HEK293 (cell line): ENCODE data around the gene OXNAD1.

Experiments used
- CTCF ChIP-seq: fragments of 450-650 bp; formaldehyde crosslinking; IDR thresholded peaks from 2 replicates; pipeline ENCODE4 v1.5.1; 2016; ENCODE audit warnings: missing biosample characterization, missing genetic modification characterization
- GLIS1 ChIP-seq: fragments of 450-650 bp; formaldehyde crosslinking; IDR thresholded peaks from 2 replicates; pipeline ENCODE4 v1.5.1; 2016; ENCODE audit warnings: missing biosample characterization, missing genetic modification characterization
- MZF1 ChIP-seq: fragments of 450-650 bp; formaldehyde crosslinking; IDR thresholded peaks from 2 replicates; pipeline ENCODE4 v1.5.1; 2017; ENCODE audit warnings: missing biosample characterization, missing genetic modification characterization, borderline replicate concordance
- TCF7L2 ChIP-seq: IDR thresholded peaks from 2 replicates; pipeline ENCODE4 v1.6.1; 2011; ENCODE audit warnings: low read depth, mild to moderate bottlenecking, inconsistent platforms, low read length, moderate library complexity, borderline replicate concordance
- YY1 ChIP-seq: fragments of 450-650 bp; formaldehyde crosslinking; IDR thresholded peaks from 2 replicates; pipeline ENCODE4 v1.5.1; 2018; ENCODE audit warnings: missing biosample characterization, missing genetic modification characterization
- ZNF248 ChIP-seq: fragments of 450-650 bp; formaldehyde crosslinking; IDR thresholded peaks from 2 replicates; pipeline ENCODE4 v1.5.1; 2017; ENCODE audit warnings: missing biosample characterization, missing genetic modification characterization
- ZNF280D ChIP-seq: fragments of 450-650 bp; formaldehyde crosslinking; IDR thresholded peaks from 2 replicates; pipeline ENCODE4 v1.5.1; 2016; ENCODE audit warnings: missing biosample characterization, missing genetic modification characterization
- ZNF580 ChIP-seq: fragments of 450-650 bp; formaldehyde crosslinking; IDR thresholded peaks from 2 replicates; pipeline ENCODE4 v1.5.1; 2016; ENCODE audit warnings: missing biosample characterization, missing genetic modification characterization

GRCh38 chr3:16239780-16240179, 25.2 kb upstream of the OXNAD1 start:
- TF ChIP-seq YY1 (tag by site-specific recombination) (no peak), ZNF248 (no peak), GLIS1 (no peak), TCF7L2 (no peak), CTCF (no peak), ZNF280D (tag by site-specific recombination) (no peak), ZNF580 (tag by site-specific recombination) (no peak), MZF1 (tag by site-specific recombination) (no peak)
